Esophagus squamous epithelium (tissue), 4 donors: Measurements from ENCODE around the gene ANGPTL8.

ENCODE experiments used
- CTCF ChIP-seq, 6 experiments: fragments of 450-650 bp in 4 of 6; fragments of 200-600 bp in 2 of 6; sonication (generic) in 2 of 6; IDR thresholded peaks; one replicate each; pipeline ENCODE4 v1.5.1; 2016 to 2019; ENCODE audit warnings: antibody characterized with exemption in 6 of 6, mild to moderate bottlenecking in 4 of 6, moderate library complexity in 4 of 6
- POLR2A ChIP-seq, 4 donors: fragments of 450-650 bp; IDR thresholded peaks; one replicate each; pipeline ENCODE4 v1.6.1; 2017; ENCODE audit warnings: antibody characterized with exemption in 4 of 4, mild to moderate bottlenecking in 4 of 4, moderate library complexity in 3 of 4

GRCh38 chr19:11233073-11233472 is 6.3 kb upstream of the ANGPTL8 start:
- TF ChIP-seq CTCF (IDR thresholded peaks at IDR 0.05) (no peak), POLR2A (IDR thresholded peaks at IDR 0.05) (no peak)
